Islet of Langerhans (tissue), 1 donor: ENCODE results near the gene ARID1B.

ENCODE experiments used
- FAIRE-seq: peaks from one replicate; lab custom pipeline; 2011; peaks lifted over from hg19 to GRCh38; lab: Jason Lieb, UNC

Gene ARID1B

DNA sequence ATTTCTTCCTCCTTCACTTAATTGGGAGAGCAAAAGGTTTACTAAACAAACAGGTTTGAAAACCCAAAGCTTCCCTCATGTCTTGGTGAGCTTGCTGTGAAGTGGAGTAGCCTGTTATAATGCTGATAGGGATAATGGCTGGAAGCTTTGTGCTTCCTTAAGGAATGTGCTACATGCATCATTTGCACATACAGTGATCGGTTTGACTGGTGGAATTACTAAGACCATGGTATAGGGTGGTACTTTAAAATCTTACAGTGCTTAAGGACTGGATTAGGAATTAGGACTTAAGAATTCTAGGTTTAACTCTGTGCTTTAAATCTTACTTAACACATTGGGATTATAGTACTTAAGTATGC lies 75.7 kb downstream of the ARID1B start:
- no peak for FAIRE-seq

DNA sequence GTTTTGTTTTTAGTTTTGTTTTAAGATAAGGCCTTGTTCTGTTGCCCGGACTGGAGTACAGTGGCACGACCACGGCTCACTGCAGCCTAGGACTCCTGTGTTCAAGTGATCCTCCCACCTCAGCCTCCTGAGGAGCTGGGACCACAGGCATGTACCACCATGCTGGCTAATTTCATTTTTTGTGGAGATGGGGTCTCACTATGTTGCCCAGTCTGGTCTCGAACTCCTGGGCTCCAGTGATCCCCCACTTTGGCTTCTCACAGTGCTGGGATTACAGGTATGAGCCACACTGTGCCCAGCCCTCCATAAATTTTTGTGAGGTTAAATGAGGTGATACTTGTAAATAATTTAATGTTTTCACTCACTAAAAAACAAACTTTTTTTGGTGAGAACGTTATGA lies 76.6 kb downstream of the ARID1B start:
- FAIRE-seq: no peak

DNA sequence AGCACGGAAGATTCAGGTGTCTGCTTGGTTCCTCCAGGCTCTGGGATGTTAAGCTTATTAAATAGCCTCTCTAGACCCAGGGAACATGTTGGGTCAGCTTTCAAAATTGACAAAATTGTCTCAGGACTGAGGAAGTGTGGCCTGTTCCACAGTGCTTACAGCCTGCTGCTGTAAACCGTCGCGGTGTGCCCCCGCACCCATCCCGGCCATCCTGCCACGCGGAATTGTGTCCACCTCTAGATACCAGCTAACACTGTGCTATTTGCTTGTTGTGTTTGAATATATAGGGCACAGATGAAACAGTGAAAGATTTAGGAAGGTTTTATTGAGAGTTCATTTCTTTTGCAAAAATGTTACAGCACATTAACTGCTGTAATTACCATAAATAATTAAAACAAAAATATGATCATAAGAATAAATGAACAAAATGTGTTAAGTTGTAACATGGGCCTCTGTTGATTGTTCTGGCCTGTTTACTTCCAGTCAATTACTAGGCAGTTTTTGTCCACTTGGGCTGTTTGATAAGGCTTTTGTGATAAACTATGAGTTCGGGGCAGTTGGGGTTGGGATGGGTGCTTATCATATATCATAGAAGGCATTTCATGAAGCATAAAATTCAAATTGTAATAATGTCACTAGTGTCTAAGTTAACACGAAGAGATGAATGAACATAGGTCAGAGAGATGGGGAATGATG lies 77.4 kb downstream of the ARID1B start:
- no peak for FAIRE-seq

DNA sequence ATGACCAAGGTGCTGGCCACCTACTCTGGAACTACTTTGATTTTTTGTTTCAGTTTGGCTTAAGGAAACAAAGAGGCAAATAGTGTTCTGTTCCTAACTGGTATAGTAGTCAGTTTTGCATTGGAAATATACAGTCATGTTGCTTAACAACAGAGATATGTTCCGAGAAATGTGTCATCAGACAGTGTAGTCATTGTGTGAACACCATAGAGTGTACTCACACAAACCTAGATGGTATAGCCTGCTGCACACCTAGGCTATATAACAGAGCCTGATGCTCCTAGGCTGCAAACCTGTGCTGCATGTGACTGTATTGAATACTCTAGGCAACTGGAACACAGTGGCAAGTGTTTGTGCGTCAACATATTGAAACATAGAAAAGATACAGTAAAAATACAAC lies 80.4 kb downstream of the ARID1B start:
- FAIRE-seq: no peak

DNA sequence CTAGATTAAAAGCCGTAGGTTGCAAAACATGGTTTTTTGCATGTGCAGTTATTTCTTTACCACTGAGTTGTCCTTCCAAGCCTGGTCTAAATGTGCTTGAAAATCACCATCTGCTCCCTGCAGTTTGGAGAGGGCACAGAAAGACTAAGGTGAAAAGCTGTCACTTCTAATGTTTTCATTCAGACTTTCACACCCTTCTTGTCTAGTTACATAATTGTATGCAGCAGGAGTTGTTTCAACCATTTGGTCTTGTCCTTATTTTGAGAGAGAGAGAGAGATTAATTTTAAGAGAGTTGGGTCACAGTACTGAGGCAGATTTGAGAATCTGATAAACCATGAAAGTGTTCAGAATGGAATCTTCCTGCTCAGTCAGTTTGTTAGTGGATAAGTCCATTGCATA lies 82.5 kb downstream of the ARID1B start:
- no peak for FAIRE-seq

DNA sequence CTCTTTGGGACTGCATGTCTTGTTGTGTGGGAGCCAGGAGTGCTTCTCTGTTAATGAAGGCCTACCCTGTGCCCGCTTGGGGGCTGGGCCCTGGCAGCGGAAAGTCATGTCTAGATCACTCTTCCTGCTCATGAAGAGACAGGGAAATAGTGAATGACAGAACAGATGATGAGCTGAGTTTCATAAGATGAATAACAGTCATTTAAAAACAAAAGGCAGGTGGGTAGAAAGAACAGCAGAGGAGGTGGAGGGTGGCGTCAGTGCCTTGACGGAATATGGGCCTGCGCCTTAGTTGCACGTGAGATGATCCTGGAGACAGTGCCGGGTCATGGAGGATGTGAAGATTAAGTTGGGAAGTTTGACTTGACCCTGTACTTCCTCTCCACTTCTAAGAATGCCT lies 85.5 kb downstream of the ARID1B start:
- FAIRE-seq: no peak

DNA sequence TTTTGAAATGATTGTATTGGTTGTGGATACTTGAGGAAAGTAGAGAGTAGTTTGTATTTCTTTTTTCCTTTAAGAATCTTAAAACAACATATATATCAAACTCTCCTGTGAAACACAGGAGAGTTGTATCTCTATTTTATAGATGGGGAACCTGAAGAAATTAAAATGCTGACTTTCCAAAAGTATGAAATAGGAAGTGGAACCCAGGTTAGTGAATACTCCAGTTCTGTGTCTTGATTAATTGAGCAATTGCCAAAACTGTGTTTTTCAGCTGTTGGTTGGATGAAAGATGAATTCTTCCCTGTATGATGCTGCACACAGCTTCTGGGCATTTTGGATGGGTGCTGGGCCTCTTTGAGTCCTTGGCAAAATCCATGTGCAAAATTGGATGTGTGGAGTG lies 86.3 kb downstream of the ARID1B start:
- no peak for FAIRE-seq

DNA sequence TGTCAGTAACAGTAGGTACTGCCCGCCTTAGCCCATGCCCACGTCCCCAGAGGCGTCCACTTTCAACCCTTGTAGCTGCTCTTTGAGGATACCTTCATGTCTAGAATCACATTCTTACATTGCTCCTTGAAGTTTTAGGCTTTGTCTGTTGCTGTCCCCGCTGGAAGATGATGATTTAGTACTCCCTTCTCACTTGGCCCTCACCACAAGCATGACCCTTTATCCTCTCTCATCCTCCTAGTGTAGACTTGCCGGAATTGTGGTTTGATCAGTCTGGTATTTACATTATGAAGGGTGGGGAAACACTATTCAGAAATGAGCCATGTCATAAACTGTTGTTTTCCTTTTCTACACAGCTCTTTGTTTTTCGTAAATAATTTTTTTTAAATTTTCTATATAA lies 87.4 kb downstream of the ARID1B start:
- no peak for FAIRE-seq

DNA sequence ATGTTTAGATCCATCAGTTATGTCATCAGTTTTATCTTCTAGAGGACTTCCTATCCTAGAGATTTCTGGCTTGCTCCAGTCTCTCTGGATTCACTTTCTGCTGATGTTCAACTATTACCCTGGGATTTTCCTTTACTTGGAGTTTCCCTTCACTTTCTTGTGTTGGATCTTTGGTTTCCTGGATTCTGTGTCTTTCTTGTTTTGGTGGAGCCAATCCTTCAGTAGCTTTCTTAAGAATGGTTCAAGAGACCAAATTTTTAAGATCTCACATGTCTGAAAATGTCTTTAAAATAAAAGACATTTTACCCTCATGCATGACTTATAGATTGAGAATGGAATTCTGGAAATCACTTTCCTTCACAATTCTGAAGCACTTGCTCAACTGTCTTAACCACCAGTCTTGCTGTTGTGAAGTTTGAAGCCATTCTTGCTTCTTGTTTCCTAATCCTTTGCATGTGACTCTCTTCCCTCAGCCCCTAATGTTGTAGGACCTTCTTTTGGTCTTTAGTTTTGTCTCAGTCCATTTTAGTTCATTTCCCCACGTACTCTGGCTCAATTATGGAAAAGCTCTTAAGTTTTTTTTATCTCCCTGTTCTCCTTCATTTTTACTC lies 87.9 kb downstream of the ARID1B start:
- FAIRE-seq: no peak

DNA sequence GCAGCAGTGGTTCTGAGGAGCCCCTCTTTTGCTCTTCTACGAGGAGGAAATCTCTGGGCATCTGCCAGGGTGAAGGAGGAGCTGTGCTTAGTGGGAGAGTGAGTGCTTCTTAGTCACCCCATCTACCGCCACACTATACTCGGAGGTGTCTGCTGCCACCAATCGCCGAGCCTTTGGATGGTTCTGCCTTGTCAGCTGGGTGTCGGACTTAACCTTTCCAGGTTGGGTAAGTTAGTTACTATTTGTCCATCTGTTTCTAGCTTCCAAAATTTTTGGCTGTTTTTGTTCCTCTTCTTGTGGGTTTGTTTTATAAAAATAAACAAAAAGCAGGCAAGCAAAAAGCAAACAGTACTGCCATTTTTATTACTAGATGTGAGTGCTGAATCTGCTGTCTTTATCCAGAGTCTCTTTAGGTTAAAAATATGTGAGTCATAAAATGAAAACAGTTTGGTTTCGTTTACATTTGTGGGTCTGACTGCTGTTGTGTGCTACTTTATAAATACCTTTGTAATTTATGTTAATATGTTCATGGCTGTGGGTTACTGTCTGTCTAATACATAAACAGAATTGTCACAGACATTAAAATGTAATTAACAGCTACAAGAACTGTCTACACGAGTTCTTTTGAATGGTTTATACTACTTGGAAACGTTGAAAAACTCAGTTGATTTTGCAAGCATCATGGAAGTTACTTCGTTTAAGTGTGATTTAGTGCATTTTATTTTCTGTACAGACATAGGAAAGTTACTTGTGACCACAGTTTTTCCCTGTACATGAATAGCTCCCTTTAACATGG lies 89.2 kb downstream of the ARID1B start:
- FAIRE-seq: no peak

DNA sequence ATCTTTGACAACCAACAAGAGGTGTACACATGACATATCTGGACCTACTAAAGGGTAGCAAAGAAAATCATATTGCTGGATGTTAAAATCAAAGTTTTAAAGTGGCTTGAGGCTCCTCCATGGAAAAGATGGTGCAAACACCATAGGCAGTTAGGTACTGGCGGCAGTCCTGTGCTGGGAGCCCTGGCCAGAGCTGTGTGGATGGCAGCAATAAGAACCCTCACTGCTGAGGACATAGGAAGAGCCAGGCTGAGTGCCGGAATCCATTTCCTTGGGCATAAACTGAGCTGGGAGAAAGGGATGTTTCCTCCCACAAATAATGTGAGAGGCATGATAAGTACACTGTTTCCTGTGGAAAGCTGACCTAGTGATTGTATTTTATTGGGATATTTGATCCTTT lies 89.9 kb downstream of the ARID1B start:
- FAIRE-seq: no peak

DNA sequence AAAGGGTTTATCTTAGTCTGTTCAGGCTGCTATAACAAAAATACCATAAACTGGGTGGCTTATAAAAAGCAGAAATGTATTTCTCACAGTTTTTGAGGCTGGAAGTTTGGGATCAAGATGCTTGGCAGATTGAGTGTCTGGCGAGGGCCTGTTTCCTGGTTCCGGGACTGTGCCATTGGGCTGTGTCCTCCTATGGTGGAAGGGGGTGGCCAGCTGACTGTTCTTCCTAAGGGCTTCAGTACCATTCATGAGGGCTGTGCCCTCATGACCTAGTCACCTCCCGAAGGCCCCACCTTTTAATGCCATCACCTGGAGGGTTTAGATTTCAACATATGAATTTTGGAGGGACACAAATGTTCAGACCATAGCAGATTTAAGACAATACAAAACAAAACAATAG lies 91.2 kb downstream of the ARID1B start:
- FAIRE-seq: no peak

DNA sequence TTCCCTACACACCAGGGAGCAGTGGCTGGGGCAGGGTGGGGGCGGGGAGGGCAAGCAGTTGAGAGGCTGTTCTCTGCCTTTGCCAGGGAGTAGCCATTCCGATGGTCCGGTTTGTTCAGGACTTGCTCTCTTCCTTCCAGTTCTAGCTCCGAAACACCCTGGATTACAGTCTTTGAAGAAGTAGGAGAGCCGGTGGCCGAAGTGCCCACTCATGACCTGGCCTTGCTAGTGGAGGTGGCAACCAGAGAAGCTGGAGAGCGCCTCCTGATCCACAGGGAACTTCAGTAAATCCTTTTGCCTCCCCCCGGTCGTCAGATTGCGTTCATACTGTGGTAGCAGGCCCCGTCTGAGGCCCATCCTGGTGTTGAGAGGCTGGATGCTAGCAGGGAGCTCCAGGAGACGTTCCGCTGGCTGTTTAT lies 92.8 kb downstream of the ARID1B start:
- no peak for FAIRE-seq

DNA sequence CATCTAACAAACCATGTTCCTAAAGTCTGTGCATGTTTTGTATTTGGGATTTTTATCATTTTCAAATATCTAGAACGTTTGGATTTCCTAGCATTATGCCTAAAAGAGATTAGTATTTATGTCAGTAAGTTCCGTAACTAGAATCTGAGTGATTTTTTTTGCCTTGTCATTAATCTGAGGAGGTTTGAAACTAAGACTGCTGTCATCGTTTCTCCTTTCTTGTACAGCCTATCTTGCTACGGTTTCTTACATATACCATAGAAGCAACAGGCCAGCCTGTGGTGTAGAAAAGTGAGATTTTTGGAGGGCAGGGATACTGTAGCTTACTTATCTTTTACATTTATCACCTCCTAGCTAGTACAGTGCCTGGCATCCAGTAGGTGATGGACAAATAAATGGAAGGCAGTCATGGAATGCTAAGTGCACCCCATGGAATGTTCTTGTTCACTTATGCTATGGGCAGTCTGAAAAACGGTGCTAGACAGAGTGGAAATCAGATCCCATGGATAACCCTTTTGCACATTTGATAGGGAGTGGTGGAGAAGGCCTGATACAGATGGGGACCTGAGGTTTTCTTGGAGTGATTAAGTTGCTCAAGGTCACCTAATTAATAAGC lies 93.9 kb downstream of the ARID1B start:
- no peak for FAIRE-seq

DNA sequence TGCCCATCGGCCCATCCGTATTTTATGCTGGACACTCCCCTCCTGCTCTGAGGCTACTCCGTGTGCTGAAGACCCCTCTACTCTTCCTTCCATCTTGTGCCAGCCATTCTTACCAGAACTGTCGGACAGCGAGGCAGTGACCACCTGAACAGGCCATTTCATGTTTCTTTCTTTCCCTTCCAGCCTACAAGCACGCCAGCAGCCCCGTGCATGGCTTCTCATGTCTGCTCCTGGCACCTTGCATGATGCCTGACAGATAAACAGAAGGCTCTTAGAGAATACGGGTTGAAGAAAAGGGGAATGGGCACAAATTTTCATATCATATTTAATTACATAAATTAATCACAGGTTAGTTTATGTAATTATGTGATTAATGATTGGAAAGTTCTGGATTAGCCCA lies 95.7 kb downstream of the ARID1B start:
- no peak for FAIRE-seq

DNA sequence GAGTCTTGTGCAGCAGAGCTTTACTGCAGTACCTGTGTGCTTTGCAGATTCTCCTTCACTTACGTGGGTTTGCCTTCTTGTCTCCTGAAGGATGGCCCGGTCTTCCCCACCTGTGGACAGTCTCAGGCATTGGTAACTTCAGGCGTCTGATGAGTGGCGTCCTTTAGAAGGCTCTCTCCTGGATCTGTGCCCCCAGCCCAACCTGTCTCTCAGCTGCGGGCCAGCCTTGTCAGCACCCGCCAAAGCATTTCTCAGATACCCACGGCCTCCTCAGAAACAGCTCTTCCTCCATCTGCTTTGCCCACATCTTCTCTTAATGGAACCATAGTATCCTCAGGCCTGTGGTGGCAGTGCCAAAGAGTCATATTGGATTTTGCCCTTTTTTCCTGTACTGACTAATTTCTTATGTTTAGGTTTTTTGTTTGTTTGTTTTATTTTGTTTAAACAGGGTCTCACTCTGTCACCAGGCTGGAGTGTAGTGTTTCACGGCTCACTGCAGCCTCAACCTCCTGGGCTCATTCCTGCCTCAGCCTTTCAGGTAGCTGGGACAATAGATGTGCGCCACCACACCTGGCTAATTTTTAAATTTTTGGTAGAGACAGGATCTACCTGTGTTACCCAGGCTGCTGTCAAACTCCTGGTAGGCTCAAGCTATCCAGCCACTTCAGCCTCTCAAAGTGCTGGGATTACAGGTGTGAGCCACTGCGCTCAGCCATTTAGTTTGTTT lies 96.6 kb downstream of the ARID1B start:
- no peak for FAIRE-seq

DNA sequence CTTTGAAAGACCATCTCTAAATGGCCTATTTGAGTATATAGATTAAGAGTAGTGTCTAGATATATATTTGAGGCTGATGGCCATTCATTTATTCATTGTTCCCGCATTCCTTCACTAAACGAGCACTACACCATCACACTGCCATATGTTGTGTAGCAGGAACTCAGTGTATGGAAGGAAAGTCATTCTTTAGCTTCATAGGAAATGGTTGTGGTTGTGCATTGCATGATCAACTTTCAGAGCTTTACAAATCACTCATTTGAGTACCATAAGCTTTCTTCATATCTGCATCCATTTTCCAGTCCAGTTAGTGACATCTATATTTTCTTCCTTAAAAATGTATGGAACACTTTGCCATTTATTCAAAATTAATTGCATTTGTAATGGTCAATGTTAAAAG lies 97.9 kb downstream of the ARID1B start:
- FAIRE-seq: no peak

DNA sequence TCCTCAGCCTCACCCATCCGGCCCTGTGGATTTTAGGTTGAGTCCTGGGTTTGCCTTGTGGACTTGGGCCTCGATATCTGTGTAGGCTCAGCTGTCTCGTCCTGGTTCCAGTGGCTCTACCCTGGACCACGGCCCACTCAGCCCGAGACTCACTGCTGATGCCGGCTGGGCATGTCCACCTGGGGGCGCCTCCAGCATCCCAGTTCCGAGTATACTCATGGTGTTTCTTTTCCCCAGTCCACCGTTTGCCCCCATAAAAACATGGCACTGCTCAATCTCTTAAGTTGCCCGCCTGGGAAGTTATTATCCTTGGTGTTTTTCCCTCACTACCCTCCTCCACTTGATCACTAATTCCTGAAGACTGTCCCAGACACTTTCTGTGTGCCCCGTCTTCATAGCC lies 99.1 kb downstream of the ARID1B start:
- FAIRE-seq: no peak

DNA sequence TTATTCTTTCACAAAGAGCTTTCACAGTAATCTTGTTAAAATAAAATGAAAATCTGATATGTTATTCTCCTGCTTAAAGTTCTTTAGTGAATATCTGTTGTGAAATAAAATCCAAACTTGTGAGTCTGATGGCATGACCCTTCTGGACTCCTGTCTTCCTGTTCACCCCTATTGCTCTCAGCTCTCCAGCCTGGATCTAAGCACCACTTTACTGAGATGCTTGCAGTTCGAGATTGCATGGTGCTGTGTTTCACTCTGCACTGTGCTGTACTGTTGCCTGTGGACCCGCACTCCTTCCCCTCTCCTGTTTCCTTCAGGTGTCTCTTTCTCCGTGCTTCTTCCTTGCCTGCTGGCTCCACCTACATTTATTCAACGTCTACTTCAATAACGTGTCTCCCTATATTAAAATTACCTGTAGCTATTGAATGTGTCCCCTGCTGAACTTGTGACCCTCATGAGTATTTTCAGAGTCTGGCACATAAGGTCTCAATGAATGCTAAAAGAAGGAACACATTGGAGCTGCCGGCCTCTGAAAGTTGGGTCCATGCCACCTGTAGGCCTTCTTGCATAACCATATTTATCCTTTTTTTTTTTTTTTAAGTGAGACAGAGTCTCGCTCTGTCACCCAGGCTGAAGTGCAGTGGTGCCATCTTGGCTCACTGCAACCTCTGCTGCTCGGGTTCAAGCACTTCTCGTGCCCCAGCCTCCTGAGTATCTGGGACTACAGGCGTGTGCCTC lies 100.1 kb downstream of the ARID1B start:
- FAIRE-seq: no peak

DNA sequence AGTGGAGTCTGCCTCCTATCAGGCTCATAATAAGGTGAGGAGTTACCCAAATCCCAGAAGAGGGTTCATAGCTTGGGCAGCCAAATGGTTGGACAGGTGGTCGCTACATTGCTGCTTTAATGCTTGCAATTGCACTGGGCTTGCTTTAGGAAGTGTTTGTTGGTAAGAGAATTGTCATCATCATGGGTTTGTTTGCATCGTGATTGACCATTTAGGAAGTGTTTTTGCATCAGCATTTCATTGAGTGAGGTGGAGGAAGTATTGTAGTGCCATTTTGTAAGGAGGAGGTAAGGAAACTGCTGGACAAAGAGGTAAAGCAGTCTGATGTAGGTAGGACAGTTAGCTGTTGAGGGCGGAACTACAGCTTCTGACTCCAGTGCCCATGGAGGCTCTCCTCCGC lies 101.5 kb downstream of the ARID1B start:
- no peak for FAIRE-seq

DNA sequence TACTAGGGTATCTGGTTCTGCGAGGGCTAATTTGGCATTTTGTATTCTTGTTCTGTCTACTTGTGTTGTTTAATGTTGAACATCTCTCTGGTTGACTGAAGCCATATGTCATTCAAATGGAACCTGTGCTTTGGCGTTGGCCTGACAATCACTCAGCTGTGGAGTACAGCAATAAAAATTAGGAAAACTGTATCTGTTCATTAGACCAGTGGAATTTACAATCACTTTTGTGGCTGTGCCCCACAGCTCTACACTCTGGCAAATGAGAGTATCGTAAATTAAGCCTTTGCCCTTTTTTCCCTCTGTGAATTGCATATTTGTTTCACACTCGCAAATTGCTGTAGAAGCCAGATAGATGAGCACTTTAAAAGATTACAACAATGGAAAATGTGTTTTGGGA lies 102.0 kb downstream of the ARID1B start:
- FAIRE-seq: no peak

DNA sequence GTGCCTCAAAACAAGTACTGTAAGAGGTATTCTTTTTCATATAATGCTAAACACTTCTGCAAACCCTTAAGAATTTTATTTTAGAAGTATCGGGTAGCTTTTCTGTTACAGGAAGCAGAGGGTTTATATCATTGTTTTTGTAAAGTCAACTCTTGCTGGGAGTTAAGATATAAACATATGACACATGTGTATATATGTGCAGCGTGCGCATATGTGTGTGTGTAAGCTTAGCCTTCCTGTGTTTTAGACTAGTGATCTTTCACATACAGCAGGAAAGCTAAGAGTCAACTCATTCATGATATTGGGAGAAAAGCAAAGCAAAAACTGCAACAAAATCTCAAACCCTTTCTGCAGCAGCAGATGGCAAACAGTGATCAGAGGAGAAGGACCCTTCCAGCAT lies 102.4 kb downstream of the ARID1B start:
- FAIRE-seq: no peak
